Activated naive CD4-positive, alpha-beta T cell treated with anti-CD3 and anti-CD28 coated beads, Interleukin-2, amount 50 U/mL, for 24 hours (primary cell): Measurements from ENCODE around the gene SRGAP3.

Experiments used
- H3K27ac Mint-ChIP-seq: one replicate; pipeline ENCODE4 v1.8.0; 2021; ENCODE audit warnings: mild to moderate bottlenecking, mixed read lengths
- H3K27me3 Mint-ChIP-seq: one replicate; pipeline ENCODE4 v1.8.0; 2021; ENCODE audit warnings: mixed read lengths
- H3K36me3 Mint-ChIP-seq: one replicate; pipeline ENCODE4 v1.8.0; 2021; ENCODE audit warnings: mixed read lengths
- H3K4me1 Mint-ChIP-seq: one replicate; pipeline ENCODE4 v1.8.0; 2021; ENCODE audit warnings: mixed read lengths
- H3K4me3 Mint-ChIP-seq: one replicate; pipeline ENCODE4 v1.8.0; 2021; ENCODE audit warnings: mild to moderate bottlenecking, mixed read lengths
- H3K9me3 Mint-ChIP-seq: one replicate; pipeline ENCODE4 v1.8.0; 2021; ENCODE audit warnings: mixed read lengths

Gene SRGAP3

GRCh38 chr3:8942115-8942514 lies 307.3 kb downstream of the SRGAP3 start:
- Mint-ChIP-seq H3K27me3 (no peaks in the 10 kb centered on the region), H3K36me3 (peaks cover 33% of the 10 kb centered on the region), H3K4me3 (no peak overlapping the region)

DNA sequence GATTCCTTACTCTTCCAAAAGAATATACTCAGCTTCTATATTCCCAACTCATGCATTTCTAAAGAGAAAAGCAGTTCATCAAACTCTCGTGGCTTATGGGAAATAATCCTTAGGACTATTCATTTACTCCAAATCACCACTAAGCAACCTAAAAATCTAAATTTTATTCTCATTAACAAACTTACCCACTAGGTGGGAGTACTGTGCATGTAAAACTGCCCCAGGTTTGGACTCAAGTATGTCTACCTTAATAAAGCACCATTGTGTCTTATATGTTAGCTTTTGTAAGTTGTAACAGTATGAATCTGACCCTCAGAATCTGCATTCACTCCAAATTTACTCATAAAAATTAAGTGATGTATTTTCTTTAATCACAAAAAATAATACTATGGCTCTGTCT lies 311.4 kb downstream of the SRGAP3 start:
- no peaks in the 10 kb centered on the region for H3K27me3 Mint-ChIP-seq
- no peaks in the 10 kb centered on the region for H3K4me1 Mint-ChIP-seq
- H3K27ac Mint-ChIP-seq: no peak overlapping the region
- H3K36me3 Mint-ChIP-seq: peaks cover 17% of the 10 kb centered on the region
- no peak overlapping the region for H3K4me3 Mint-ChIP-seq
- peaks cover 5% of the 10 kb centered on the region for H3K9me3 Mint-ChIP-seq

More at GRCh38 chr3:8942115-8942514, 307.3 kb downstream of the SRGAP3 start:
- Mint-ChIP-seq H3K4me1 (no peaks in the 10 kb centered on the region), H3K27ac (no peak overlapping the region), H3K9me3 (peaks cover 16% of the 10 kb centered on the region)

- Mint-ChIP-seq H3K27ac (peak overlapping the region; percentile 24), H3K27me3 (no peaks in the 10 kb centered on the region), H3K4me3 (no peak overlapping the region), H3K9me3 (no peaks in the 10 kb centered on the region), H3K36me3 (peaks cover 10% of the 10 kb centered on the region), H3K4me1 (no peaks in the 10 kb centered on the region)
Observed at GRCh38 chr3:8937064-8938020, 312.1 kb downstream of the SRGAP3 start.

DNA sequence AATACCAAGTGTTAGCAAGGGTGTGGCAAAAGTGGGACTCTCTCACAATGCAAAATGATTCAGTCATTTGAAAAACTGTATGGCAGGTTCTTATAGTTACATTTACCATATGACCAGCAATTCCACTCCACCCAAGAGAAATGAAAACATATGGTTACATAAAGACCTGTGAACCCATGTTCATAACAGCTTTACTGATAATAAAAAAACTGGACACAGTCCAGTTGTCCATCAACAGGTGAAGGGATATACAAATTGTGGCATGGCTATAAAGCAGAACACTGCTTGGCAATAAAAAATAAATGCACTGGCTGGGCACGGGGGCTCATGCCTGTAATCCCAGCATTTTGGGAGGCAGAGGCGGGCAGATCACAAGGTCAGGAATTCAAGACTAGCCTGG lies 316.9 kb downstream of the SRGAP3 start:
- H3K27me3 Mint-ChIP-seq: no peaks in the 10 kb centered on the region
- peaks cover 7% of the 10 kb centered on the region for H3K36me3 Mint-ChIP-seq
- no peaks in the 10 kb centered on the region for H3K9me3 Mint-ChIP-seq
- H3K27ac Mint-ChIP-seq: no peak overlapping the region
- no peak overlapping the region for H3K4me3 Mint-ChIP-seq
- no peaks in the 10 kb centered on the region for H3K4me1 Mint-ChIP-seq

GRCh38 chr3:8931342-8931741 lies 318.1 kb downstream of the SRGAP3 start:
- Mint-ChIP-seq H3K9me3 (no peaks in the 10 kb centered on the region), H3K27ac (no peak overlapping the region), H3K4me1 (no peaks in the 10 kb centered on the region), H3K27me3 (no peaks in the 10 kb centered on the region), H3K36me3 (peaks cover 11% of the 10 kb centered on the region), H3K4me3 (no peak overlapping the region)
